Activated CD4-positive, alpha-beta T cell treated with anti-CD3 and anti-CD28 coated beads, Interleukin-2, amount 50 U/mL, for 4 hours (primary cell): ENCODE results near the gene GSG1L.

ENCODE experiments used
- DNase-seq, 2 experiments: peaks; one replicate each; pipeline ENCODE4 v3.0.0-alpha.2; 2020

Gene GSG1L

DNA sequence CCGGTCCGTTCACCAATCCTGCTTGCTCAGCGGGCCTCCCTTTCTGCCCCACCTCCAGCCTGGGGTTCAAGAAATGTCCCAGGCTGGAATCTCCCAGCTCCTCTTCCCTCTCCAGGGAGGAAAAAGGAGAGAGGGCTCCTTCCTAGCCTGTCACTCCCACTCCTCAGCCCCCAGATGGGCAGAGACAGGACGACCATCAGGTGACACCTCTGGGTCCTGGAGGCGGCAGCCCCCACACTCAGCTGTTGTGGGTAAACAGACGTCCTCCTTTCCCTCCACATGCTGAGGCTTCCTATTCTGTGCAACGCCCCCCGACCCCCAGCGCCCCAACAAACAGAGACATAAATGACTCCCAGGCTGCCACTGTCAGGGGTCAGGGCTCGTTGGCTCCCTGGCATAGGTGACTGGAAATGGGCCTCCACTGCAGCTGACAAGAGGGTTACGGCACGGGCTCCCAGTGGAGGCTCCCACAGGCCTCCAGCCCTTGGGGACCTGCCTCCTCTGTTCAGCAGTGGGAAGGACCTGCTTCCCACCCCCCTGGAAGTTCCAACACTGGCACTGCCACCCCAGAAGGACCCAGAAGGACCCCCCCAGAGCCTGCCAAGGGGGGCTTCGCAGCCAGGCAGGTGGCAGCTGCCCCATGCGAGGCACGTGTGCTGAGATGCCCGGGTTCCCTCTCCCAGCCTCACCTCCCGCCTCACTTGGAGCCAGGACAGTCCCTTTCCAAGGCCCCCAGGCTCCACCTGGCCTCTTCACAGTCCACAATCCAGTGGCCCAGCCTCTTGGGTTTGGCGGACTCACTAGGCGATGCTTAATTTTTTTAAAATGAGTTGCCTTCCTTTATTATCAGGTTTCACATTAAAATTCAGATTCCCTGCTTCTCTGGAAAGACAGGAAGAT is 281.3 kb downstream of the GSG1L start:
- no peak for DNase-seq

DNA sequence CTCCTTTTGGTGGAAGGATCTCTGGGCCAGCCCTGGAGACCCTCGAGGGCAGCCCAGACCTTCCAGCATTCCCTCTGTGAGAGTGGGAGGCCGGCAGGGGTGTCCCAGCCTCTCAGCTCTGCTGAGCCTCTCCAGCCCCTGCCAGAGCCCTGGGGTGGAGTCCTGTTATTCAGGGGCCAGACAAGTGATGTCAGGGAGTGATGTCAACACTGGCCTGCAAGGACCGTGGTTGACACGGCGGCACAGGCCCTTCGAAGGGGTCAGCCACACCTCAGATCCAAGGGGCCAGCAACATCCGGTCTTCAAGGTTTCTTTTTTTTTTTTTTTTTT is 282.4 kb downstream of the GSG1L start:
- no peak for DNase-seq

DNA sequence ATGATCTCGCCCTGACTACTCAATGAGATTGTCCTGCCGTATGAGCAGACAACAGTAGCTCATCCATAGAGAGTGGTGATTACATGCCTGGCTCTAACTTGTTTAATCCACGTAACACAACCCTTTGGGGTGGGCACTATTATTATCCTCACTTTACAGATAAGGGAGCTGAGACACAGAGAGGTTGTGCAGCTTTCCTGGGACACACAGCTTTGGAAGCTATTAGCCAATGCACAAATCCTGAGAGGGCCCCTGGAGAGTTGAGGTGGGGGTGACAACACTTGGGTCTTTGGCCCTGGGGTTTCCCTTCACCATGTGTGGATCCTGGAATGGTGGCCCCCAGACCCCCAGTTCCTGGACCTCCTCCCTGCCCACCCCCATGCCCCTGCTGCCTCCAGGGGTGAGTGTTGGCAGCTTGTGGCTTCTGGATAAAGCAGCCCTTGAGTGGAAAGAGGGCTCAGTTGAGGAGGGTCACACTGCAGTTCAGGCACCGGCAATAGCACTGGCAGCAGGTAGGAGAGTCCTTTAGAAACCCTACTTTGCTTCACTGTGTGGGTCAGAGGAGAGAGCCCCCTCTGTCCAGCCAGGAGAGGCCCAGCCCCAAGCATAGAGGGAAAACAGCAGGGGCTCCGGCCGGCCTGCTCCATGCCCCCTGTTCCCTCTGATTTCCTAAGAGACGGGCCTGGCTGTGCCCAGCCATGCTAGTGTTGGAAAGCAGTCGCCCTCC is 282.9 kb downstream of the GSG1L start:
- no peak for DNase-seq

DNA sequence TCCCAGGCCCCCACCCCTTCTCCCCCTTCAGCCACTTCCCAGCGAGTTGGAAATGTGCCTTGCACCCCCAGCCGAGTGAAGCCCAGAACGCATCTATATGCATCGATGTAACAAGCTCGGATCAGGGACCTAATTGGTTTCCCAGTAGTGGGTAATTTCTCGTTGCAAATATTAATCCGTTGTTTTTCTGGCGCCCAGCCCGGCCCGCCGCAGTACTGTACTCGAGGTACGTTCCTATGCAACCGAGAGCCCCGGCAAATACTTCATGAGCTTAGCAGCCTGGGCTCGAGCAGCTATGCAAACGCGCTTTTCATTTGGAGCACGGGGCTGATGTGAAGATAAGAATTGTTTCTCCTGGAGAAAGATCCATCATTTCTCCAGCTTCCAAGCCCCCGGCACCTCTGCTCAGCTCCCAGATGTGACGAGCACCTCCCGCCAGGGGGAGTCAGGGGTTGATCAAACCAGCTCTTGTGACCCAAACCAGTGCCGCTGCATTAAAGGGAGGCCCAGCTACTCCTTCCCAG is 283.8 kb downstream of the GSG1L start:
- DNase-seq, result no peak

DNA sequence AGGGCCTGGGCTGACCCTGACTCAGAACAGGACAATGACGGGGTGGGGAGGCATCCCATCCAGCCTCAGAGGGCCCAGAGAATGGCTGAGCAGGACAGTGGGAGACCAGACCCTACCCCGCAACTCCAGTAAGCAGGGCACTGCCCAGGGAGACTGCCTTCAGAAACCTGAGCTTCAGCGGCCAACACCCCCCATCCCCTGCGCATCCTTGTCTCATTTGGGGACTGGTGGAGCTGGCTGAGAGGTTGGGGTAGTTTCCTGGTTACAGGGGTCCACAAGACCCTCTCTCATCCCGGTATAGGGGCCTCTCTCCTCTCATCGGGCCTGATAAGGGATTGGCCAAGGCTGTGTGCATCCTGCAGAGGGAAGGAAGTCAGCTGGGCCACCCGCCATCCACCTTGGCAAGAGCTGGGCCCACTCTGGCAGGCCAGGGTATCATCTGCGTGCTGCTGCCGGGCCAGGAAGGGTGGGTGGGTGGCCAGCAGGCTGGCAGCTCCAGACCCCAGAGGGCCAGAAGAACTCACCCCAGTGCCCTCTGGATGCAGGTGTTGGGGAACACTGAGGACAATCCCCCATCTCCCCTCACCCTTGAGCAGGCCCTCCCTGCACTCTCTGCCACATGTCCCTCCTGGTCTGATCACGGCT is 284.5 kb downstream of the GSG1L start:
- DNase-seq, result no peak

DNA sequence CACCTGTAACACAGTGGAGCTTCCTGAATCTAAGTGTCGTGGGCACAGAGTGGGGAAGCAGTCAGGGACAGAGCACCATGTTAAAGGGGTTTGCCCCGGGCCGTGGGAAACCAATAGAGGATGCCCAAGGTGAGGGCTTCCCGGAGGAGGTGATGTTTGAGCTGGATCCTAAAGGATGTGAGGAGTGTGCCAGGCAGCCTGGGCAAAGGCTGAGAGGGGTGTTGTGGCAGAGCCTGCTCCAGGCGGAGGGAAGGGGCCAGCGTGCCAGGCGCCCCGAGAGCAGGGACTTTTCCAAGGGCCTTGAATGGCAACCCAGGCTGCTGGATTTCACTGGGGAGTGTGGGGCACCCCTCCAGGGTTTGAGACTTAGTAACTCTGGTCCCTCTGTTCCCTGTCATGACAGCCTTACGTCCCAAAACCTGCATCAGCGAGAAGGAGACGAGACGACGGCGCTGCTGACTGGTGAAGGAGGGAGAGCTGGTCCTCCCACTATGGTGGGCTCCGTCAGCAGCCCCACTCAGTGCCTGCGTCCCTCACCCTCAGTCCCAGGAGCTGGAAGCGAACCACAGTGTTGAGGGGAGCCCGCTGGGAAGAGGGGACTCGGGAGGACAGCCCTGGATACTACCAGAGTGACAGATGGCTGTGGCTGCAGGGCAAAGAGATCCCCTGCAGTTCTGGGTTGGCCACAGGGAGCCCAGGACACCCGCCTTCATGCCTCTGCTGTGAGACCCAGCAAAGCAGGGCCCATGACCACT is 285.2 kb downstream of the GSG1L start:
- no peak for DNase-seq

DNA sequence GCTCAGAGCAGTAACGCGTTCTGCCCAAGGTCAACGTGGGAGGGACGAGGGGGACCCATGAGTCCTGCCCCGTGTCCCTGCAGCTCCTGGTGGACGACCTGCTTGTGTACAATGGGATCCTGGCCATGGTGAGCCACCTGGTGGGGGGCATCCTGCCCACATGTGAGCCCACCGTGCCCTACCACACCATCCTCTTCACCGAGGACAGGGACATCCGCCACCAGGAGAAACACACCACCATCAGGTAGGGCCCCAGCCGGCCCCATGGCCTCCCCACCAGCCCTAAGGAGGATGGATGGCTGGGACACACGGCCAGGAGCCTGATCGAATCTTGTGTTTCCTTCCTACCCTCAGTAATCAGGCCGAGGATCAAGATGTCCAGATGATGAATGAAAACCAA is 286.0 kb downstream of the GSG1L start:
- DNase-seq, result no peak

DNA sequence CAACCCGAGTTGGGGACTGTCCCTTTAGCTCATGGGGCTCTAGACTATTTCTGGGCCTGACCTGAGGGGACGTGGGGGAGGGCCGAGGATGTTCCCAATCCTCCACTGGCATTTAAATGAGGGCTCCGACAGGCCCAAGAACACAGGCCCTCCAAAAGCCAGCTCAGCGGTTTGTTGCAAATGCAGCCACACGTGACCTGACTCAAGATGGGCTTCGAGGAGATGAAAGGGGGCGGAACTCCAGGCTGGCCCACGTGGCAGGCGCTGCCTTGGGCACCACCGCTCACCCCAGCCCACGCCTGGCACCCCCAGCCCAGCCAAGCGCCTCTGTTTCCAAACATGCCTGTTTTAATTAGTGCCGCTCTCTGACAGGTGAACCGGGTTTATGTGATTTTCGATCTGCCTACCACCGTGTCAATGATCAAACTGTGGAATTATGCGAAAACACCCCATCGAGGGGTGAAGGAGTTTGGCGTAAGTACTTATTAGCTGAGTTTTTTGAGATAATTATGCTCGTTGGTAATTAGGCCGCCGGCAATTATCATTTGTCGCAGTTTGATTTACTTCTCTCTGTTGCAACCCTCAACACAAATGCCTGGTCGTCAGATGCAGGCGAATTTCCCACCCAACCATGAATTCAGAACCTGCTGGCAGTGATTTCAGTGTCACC is 286.8 kb downstream of the GSG1L start:
- DNase-seq, result no peak

DNA sequence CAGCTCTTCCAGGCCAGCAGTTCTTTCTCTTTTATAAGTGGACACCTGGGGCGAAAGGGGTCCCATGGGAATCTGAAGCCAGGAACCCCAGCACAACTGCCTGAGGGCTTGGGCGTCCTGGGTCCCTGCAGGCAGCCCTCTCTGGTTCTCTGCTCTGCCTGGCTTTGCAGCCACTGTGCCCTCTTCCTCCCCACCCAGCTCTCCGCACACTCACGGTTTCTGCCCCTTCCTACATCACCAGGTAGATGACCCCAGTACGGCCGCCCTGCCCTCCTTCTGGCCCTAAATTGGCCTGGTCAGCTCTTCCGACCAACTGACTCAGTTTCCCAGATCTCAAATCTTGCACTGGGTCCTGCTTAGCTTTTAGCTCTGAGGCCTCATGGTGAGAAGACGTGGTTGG is 288.3 kb downstream of the GSG1L start:
- no peak for DNase-seq

DNA sequence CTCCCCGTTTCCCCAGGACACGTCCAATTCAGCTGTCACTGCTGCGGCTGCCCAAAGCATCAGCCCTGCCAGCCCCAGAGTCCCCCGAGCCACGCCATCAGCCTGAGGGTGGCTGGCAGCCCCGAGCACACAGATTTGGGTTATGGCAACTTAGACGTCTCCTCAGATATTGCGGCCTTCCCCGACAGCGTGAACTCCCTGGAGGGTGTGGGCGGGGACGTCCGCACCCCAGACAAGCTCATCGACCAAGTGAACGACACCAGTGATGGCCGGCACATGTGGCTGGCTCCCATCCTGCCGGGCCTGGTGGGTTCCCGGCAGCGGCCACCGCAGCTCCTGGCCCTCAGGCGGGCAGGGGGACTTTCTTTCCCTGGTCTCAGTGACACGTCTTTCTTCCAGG is 288.7 kb downstream of the GSG1L start:
- DNase-seq, result no peak

DNA sequence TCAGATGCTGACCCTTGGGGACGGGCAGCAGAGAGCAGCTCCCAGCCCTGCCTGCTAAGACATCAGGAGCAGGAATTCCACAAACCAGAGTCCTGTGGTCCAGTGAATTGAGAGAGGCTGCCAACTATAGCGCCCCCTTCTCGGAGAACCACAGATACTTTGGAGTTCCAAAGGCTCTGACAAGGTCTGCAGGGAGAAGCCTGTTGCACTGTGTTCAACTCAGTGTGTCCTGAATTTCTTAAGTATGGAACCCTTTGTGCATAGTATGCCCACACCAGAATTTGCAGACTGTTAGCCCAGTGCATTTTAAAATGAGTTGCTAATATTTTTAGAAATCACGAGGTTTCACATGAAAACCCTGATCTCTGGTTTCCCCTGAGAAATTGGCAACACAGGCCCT is 290.2 kb downstream of the GSG1L start:
- no peak for DNase-seq

DNA sequence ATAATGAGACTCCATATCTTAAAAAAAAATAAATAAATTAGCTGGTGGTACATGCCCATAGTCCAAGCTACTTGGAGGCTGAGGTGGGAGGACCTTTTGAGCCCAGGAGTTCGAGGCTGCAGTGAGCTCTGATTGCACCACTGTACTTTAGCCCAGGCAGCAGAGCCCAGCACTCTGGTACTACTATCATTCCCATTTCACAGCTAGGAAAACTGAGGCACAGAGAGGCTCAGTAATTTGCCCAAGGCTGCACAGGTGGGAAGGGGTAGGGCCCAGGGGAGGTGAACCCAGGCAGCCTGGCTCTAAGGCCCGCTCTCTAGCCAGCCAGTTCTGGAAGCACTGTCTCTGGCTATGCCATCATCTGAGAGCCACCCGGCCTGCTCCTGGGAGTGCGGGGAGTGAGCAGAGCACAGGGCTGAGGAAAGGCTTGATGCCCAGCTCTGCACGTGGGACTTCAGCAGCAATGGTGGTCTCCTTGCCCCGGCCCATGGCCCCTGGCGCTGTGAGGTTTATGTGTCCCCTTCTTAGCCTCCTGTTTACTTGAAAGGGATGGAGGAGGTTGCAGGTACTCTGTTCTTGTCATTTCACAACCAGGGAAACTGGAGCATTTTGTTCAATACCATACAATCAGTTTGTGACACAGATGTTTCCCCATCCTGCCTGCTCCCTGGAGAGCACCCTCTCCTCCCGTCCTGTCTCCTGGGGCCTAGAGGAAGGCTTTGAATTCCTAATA is 291.3 kb downstream of the GSG1L start:
- DNase-seq, result no peak

DNA sequence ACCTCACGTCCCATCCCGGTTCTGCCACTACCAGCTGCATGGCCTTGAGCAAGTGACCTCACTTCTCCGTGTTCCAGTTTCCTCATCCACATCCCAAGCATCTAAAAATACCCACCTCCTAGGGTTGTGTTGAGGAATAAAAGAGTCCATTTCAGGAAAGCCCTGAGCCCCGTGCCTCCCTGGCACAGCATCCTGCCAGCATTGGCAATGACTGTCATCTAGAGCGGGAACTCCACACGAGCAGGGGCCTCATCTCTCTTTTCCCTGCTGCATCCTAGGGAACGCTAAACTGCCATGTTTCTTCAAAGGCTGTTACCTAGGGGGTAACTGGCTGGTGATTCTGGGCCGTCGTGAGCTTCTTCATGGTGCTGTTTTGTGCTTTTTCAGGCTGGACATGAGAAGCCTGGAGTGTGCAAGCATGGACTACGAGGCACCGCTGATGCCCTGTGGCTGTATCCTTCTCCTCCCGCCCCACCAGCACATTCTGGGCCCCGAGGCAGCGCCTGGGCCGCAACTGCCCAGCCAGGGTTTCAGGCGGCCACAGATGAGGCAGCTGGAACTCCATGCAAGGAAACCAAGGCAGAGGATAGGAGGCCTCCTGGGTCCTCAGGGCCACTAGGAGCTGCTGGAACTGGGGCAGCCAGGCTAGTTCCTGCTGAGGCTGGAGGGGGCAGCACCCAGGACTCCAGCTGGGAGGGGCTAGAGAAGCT is 292.2 kb downstream of the GSG1L start:
- DNase-seq, result no peak

DNA sequence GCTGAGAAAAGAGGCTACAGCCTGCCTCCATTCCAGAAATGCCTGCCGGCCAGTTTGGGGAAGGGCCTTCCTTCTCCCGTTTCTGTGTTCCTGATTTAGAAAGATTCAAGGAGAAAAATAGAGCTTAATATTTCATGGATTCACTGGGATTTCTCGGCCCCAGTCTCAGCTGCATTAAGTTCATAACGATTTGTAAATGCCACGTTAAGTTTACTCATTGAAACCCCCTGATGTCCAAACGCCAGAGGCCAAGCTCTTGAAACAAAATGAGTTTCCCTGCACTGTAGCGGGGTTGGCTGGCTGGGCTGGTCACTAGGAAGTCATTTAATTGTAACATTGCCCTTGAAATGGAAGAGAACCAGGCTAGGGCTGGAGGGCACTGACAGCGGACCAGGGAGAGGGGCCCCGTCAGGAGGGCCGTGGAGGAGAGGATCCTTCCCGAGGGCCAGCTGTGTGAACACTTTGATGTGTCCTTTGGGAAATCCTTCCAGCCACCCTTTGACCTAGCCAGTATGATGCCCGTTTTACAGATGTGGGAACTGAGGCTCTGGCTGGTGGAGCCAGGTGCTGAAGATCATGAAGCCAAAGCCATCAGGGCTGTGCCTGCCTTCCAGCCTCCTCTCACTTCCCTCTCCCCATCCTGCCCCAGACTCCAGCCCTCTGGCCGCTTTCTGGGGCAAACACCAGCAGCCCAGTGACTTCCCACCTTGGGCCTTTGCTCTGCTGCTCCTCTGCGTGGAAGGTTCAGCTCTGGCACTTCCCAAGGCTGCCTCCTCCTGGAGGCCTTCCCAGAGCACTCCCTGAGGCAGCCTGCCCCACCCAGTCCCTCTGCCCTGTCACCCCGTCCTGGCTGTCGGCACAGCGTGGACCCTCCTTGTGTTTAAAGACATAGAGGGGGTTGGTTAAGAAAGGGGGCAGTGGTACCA is 293.0 kb downstream of the GSG1L start:
- DNase-seq, result no peak

DNA sequence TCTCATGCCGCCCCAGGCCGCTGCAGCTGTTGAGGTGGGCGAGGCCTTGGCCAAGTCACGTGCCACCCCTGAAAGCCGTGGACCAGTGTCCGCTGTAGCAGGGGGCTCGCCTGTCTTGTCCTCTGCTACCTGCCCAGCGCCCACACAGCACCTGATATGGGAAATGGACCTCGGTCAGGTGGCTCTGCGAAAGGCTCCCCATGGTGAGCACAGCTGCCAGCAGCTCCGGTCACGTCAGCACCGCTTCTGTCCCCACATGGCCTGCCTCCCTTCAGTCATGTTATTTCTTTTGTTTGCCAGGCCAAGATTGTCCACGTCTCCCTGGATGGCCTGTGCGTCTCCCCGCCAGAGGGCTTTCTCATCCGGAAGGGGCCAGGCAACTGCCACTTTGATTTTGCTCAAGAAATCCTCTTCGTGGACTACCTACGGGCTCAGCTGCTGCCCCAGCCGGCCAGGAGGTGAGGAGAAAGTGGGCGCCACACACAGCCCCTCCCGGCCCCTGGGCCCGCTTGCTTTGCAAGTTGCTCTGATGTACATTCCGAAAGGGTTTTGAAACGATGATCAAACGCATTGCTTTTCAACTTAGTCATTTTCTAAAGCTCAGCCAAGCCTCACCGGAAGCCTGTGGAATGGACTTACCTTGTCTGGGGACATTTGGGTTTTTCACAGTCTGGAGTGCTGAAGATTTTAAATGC is 293.8 kb downstream of the GSG1L start:
- no peak for DNase-seq

DNA sequence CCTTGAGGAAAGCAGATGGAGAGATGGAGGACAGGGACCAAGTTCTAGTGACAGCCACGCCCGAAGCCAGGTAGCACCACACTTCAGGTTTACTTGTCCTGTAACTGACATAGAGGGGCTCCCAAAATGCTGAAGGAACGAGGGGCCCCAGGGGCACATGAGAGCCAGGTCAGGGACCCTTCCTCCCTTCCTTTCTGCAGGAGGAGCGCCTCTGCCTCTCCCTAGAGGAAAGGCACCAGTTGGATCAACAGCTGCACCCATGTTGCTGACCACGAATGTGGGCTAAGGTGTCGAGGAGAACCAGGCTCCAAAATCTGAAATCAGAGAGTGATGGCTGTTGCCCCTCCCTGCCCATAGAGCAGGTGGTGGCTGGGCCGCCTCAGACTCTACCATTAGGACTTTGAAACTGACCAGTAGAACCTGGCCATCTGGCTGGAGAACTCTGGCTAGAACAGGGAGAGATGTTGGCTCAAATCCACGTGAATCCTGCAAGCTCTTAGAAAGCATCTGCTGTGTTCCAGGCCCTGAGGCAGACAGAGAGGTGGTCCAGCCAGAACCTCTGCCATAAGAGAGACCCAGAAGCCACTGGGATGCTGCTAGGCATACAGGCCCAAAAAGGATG is 294.8 kb downstream of the GSG1L start:
- no peak for DNase-seq

DNA sequence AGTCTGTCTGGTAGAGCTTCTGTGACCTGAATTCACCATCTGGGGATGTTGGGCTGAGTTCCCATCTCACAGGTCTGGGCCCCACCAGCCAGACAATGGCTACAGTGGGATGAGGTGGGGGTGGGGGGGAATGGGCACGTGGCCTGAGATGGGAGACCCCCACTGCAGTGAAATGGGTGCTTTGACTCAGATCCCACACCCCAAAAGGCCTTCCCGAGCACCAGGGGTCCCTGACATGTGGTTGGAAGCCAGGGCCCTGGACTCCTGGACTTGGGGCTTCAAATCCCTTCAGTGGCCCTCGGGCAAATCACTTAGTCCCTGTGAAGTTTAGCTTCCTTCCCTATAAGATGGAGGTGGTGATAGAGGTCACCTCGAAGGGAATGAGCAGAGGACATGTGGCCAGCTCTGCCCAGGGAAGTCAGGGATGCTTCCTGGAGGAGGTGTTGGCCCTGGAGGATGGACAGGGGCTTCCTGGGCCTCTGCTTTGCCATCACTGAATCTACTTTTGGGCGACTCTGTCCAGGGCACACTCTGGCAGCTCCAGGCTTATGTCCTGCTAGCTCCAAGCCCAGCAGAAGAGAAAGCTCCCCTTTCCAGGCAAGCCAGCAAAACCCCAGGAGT is 295.4 kb downstream of the GSG1L start:
- no peak for DNase-seq

DNA sequence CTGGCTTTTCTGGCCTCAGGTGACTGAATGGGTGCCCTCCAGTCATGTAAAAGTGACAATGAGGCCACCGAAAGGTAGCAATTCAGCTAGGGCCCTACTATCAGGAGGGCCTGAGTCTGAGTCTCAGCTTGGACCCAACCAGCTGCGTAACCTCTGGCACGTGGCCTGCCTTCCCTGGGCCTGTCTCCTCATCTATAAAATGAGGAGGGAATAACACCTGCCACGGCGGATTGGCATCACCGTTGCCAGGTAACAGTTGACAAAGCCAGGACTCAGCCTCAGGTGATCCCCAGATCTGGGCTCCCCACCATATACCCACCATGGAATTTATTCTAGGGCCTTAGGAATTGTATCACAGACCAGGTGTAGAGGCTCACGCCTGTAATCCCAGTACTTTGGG is 296.4 kb downstream of the GSG1L start:
- no peak for DNase-seq
